Activated naive CD4-positive, alpha-beta T cell treated with anti-CD3 and anti-CD28 coated beads, Interleukin-2, amount 50 U/mL, for 24 hours (primary cell): ENCODE results near the gene VEZT.

ENCODE experiments used
- H3K27ac Mint-ChIP-seq: one replicate; pipeline ENCODE4 v1.8.0; 2021; ENCODE audit warnings: mild to moderate bottlenecking, mixed read lengths
- H3K27me3 Mint-ChIP-seq: one replicate; pipeline ENCODE4 v1.8.0; 2021; ENCODE audit warnings: mixed read lengths
- H3K36me3 Mint-ChIP-seq: one replicate; pipeline ENCODE4 v1.8.0; 2021; ENCODE audit warnings: mixed read lengths
- H3K4me1 Mint-ChIP-seq: one replicate; pipeline ENCODE4 v1.8.0; 2021; ENCODE audit warnings: mixed read lengths
- H3K4me3 Mint-ChIP-seq: one replicate; pipeline ENCODE4 v1.8.0; 2021; ENCODE audit warnings: mild to moderate bottlenecking, mixed read lengths
- H3K9me3 Mint-ChIP-seq: one replicate; pipeline ENCODE4 v1.8.0; 2021; ENCODE audit warnings: mixed read lengths

VEZT gene

GRCh38 chr12:95336387-95337067 is 118.9 kb downstream of the VEZT start:
- Mint-ChIP-seq H3K36me3 (no peaks in the 10 kb centered on the region), H3K27me3 (no peaks in the 10 kb centered on the region), H3K9me3 (no peaks in the 10 kb centered on the region), H3K27ac (no peak overlapping the region), H3K4me3 (no peak overlapping the region), H3K4me1 (peaks cover 10% of the 10 kb centered on the region)

- H3K27me3 Mint-ChIP-seq, result no peaks in the 10 kb centered on the region
- H3K4me3 Mint-ChIP-seq, result no peak overlapping the region
- no peaks in the 10 kb centered on the region for H3K36me3 Mint-ChIP-seq
- H3K4me1 Mint-ChIP-seq, result peaks cover 10% of the 10 kb centered on the region
- H3K9me3 Mint-ChIP-seq, result no peaks in the 10 kb centered on the region
- no peak overlapping the region for H3K27ac Mint-ChIP-seq
Observed at GRCh38 chr12:95337146-95337545, 119.5 kb downstream of the VEZT start.

GRCh38 chr12:95339086-95339788 is 121.6 kb downstream of the VEZT start:
- Mint-ChIP-seq H3K36me3 (no peaks in the 10 kb centered on the region), H3K4me3 (no peak overlapping the region), H3K4me1 (peaks cover 4% of the 10 kb centered on the region), H3K27me3 (no peaks in the 10 kb centered on the region), H3K9me3 (no peaks in the 10 kb centered on the region), H3K27ac (no peak overlapping the region)

DNA sequence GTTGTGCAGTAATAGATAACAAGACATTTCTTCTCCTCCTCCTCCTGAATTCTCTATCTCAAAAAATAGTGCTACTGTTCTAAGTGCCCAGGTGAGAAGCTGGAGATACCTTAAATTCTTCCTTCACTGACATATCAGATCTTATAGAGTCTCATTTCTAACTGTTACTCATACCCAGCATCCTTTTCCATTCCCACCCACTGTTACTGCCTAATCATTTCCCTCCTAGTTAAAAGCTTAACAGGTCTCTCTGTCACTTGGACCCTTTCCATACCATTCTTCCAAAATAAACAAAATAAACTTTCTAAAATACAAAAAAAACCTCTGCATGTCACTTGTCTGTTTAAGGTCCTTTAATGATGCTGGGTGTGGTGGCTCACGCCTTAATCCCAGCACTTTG is 124.4 kb downstream of the VEZT start:
- Mint-ChIP-seq H3K4me1 (no peaks in the 10 kb centered on the region), H3K27ac (no peak overlapping the region), H3K9me3 (no peaks in the 10 kb centered on the region), H3K27me3 (no peaks in the 10 kb centered on the region), H3K36me3 (no peaks in the 10 kb centered on the region), H3K4me3 (no peak overlapping the region)

DNA sequence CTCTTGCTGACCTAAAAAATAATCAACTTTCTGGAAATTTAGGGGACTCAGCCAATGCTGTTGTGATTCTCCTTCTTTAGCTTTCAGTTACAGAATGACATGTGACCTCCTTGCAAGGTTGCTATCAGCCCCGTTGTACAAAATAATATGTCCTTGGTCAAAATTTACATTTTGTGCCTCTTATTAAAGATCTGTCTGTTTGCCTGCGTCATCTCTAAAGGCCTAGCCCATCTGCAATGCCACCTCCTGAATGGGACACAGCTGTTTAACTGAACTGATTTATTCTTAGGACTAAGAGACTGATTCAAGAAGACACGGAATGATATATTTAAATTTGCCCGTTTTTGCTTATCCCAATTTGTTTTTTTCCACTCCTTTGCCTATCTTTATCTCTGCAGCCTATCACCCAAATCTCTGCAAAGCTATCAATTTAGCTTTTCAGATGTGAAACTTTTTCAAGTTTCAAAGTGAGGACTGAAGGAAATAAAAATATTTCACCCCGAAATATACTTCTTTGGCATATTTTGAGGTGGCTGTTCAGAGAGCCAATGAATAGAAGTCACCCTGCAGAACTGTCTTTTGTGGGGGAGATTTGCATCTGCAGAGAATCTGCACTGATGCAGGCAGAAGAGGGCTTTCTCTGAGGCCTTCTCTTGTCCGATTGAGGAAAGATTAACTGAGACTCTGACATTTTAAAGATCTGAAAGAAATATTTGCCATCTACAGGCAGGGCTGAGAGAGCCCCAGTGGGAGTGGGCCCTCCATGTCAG is 126.0 kb downstream of the VEZT start:
- no peak overlapping the region for H3K27ac Mint-ChIP-seq
- no peaks in the 10 kb centered on the region for H3K4me1 Mint-ChIP-seq
- H3K27me3 Mint-ChIP-seq, result no peaks in the 10 kb centered on the region
- no peaks in the 10 kb centered on the region for H3K9me3 Mint-ChIP-seq
- no peaks in the 10 kb centered on the region for H3K36me3 Mint-ChIP-seq
- no peak overlapping the region for H3K4me3 Mint-ChIP-seq

- no peak overlapping the region for H3K27ac Mint-ChIP-seq
- no peaks in the 10 kb centered on the region for H3K36me3 Mint-ChIP-seq
- no peaks in the 10 kb centered on the region for H3K9me3 Mint-ChIP-seq
- no peaks in the 10 kb centered on the region for H3K4me1 Mint-ChIP-seq
- H3K4me3 Mint-ChIP-seq, result no peak overlapping the region
- H3K27me3 Mint-ChIP-seq, result no peaks in the 10 kb centered on the region
Observed at GRCh38 chr12:95349291-95349690, 131.7 kb downstream of the VEZT start.

DNA sequence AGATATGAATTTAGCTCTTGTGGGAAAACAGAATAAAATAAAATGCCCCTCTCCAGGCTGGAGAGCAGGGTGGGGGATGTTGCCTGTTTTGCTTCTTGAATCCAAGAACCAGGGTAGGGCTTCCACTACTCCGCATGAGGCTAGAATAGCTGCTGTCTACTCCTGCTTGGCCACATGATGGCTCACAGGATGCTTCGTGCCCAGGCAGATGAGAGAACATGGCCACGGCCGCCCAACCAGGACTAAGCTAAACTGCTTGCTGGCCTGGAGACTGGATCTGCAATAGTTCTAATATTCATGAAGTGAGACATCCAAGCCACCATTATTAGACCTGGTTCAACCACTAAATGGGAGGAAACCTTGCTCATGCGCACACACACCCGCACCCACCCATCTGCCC is 134.1 kb downstream of the VEZT start:
- Mint-ChIP-seq H3K27me3 (no peaks in the 10 kb centered on the region), H3K27ac (no peak overlapping the region), H3K9me3 (no peaks in the 10 kb centered on the region), H3K4me3 (no peak overlapping the region), H3K36me3 (no peaks in the 10 kb centered on the region), H3K4me1 (no peaks in the 10 kb centered on the region)
